PC-3 (cell line): ENCODE data around the gene RAB31.

Experiments
- EZH2 ChIP-seq: fragments of 300-600 bp; sonication (generic); IDR thresholded peaks from one replicate; pipeline ENCODE4 v1.6.1; 2017; ENCODE audit warnings: antibody characterized with exemption, mild to moderate bottlenecking, low read length; ENCODE audit not compliant: unreplicated experiment
- EZH2phosphoT487 ChIP-seq: fragments of 300-600 bp; sonication (generic); IDR thresholded peaks from 2 replicates; pipeline ENCODE4 v1.6.1; 2018; ENCODE audit warnings: mild to moderate bottlenecking, antibody characterized with exemption, low read length, borderline replicate concordance
- TF ChIP-seq, protein P1 (sequence below): fragments of 300-600 bp; sonication (generic); conservative IDR thresholded peaks from 2 replicates; pipeline ENCODE4 v1.5.1; 2017; ENCODE audit warnings: antibody characterized with exemption, low read depth, mild to moderate bottlenecking, low read length

- TF ChIP-seq, protein P1, sequence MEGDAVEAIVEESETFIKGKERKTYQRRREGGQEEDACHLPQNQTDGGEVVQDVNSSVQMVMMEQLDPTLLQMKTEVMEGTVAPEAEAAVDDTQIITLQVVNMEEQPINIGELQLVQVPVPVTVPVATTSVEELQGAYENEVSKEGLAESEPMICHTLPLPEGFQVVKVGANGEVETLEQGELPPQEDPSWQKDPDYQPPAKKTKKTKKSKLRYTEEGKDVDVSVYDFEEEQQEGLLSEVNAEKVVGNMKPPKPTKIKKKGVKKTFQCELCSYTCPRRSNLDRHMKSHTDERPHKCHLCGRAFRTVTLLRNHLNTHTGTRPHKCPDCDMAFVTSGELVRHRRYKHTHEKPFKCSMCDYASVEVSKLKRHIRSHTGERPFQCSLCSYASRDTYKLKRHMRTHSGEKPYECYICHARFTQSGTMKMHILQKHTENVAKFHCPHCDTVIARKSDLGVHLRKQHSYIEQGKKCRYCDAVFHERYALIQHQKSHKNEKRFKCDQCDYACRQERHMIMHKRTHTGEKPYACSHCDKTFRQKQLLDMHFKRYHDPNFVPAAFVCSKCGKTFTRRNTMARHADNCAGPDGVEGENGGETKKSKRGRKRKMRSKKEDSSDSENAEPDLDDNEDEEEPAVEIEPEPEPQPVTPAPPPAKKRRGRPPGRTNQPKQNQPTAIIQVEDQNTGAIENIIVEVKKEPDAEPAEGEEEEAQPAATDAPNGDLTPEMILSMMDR = no peak
- TF ChIP-seq EZH2 (no peak), EZH2phosphoT487 (no peak)
Observed at GRCh38 chr18:9786631-9787030, 78.5 kb downstream of the RAB31 start.
